Activated CD8-positive, alpha-beta T cell treated with anti-CD3 and anti-CD28 coated beads for 36 hours (primary cell): ENCODE measurements around the gene ELP2. TPM values are rescaled to one million over a fixed set of nuclear protein-coding genes. Genes with fewer than 3 reads are reported as not detected.

Experiments used
- ATAC-seq: fragments of 200-7000 bp; cut with Tn5 transposase; one replicate; pipeline ENCODE4 v1.10.0; 2021; ENCODE audit warnings: mild to moderate bottlenecking, moderate library complexity
- CTCF ChIA-PET: fragments of 350-600 bp; sonication (Branson Sonifier 250); formaldehyde crosslinking; loops from one replicate; lab custom pipeline; 2021; ENCODE audit warnings: antibody characterized with exemption; lab: Charles Lee
- POLR2A ChIA-PET: fragments of 350-600 bp; sonication (Branson Sonifier 250); formaldehyde crosslinking; loops from one replicate; lab custom pipeline; 2021; ENCODE audit warnings: antibody characterized with exemption; lab: Charles Lee
- DNase-seq: peaks from one replicate; pipeline ENCODE4 v3.0.0-alpha.2; 2020
- H3K27ac Mint-ChIP-seq: one replicate; pipeline ENCODE4 v1.8.0; 2021; ENCODE audit warnings: mild to moderate bottlenecking, mixed read lengths
- H3K27me3 Mint-ChIP-seq: one replicate; pipeline ENCODE4 v1.8.0; 2021; ENCODE audit warnings: mixed read lengths
- H3K36me3 Mint-ChIP-seq: one replicate; pipeline ENCODE4 v1.8.0; 2021; ENCODE audit warnings: low read depth, mixed read lengths
- H3K4me1 Mint-ChIP-seq: one replicate; pipeline ENCODE4 v1.8.0; 2021; ENCODE audit warnings: low read depth, mixed read lengths
- H3K4me3 Mint-ChIP-seq: one replicate; pipeline ENCODE4 v1.8.0; 2021; ENCODE audit warnings: mild to moderate bottlenecking, moderate library complexity, mixed read lengths
- H3K9me3 Mint-ChIP-seq: one replicate; pipeline ENCODE4 v1.8.0; 2021; ENCODE audit warnings: mixed read lengths
- intact Hi-C: fragments of 100-400 bp; cut with micrococcal nuclease; formaldehyde crosslinking; loops from one replicate; pipeline ENCODE4 v1.10.0; 2022
- total RNA-seq, 2 experiments: library from RNA; stranded (reverse); gene quantifications; one replicate each; pipeline ENCODE4 v1.2.3, GENCODE V29; 2021
- TF ChIP-seq, protein P1 (sequence below): fragments of 200-600 bp; IDR thresholded peaks from one replicate; pipeline ENCODE4 v1.8.0; 2022; ENCODE audit warnings: antibody characterized with exemption, mild to moderate bottlenecking

ELP2 gene
- total RNA-seq, 2 experiments from 2014 or later, result 98.8 to 105 TPM

DNA sequence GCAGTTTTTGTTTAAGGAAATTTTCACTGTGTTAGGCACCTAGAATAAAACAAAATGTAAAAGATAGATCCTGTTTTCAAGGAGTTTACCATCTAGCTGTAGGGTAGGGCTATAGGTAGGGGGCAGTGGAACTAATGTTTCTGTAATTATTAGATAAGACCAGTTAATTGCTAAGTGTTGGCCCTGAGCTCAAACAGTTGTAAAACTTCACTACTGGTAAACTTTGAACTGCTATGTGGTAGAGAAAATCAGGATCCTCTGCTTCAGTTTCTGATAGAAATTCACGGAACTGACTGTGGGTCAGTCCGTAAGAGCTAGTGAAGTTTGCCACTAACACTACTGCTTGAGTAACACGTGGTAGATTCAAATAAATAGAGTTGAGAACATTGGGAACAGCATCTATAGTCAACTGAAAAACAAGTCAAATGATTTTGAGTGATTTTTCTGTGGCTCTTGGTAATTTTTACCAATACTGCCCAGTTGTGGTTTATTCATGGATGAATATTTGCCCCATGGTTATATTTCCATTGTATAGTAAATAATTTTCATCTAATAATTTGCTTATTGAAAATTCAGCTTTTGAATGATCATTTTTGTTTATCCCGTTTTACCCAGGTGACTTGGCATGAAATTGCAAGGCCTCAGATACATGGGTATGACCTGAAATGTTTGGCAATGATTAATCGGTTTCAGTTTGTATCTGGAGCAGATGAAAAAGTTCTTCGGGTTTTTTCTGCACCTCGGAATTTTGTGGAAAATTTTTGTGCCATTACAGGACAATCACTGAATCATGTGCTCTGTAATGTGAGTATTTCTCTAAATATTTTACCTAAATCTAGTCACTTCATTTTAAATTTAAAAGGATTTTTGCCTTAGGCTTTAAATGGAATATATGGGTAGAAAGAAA, 26.4 kb downstream of the ELP2 start:
- H3K27ac Mint-ChIP-seq, result no peak overlapping the region
- no peaks in the 10 kb centered on the region for H3K9me3 Mint-ChIP-seq
- H3K4me1 Mint-ChIP-seq, result peaks cover 11% of the 10 kb centered on the region
- peaks cover 49% of the 10 kb centered on the region for H3K36me3 Mint-ChIP-seq
- no peak for DNase-seq
- no peaks in the 10 kb centered on the region for H3K27me3 Mint-ChIP-seq
- no peak for ATAC-seq
- ChIA-PET POLR2A (interaction anchor here (0.8 to 1.5 kb wide), 3 partner anchors 9 to 27 kb away, joined by 3 to 6 read pairs (median 4); partner anchors contain the start of genes ELP2 and SLC39A6), CTCF (no interaction called here)
- no peak overlapping the region for H3K4me3 Mint-ChIP-seq
- TF ChIP-seq, protein P1, sequence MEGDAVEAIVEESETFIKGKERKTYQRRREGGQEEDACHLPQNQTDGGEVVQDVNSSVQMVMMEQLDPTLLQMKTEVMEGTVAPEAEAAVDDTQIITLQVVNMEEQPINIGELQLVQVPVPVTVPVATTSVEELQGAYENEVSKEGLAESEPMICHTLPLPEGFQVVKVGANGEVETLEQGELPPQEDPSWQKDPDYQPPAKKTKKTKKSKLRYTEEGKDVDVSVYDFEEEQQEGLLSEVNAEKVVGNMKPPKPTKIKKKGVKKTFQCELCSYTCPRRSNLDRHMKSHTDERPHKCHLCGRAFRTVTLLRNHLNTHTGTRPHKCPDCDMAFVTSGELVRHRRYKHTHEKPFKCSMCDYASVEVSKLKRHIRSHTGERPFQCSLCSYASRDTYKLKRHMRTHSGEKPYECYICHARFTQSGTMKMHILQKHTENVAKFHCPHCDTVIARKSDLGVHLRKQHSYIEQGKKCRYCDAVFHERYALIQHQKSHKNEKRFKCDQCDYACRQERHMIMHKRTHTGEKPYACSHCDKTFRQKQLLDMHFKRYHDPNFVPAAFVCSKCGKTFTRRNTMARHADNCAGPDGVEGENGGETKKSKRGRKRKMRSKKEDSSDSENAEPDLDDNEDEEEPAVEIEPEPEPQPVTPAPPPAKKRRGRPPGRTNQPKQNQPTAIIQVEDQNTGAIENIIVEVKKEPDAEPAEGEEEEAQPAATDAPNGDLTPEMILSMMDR, result no peak
- intact Hi-C loops, result no loop called here

DNA sequence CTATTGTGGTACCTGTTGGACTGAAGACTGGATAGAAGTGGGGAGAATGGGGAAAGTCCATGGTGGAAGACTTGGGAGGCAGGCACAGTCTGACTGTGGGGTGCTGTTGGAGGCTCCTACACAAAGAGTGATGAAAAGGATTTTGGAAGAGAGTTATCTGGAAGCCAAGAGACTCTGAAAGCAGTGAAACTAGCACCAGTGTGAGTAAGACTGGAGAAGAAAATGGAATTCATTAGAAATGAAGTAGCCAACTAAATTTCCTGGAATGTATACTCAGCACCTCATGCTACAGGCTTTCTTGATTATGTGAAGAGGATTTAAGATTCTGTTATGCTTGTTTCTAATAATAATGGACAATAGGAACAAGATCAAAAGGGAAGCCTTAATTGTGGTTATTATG, 27.7 kb downstream of the ELP2 start:
- ChIA-PET POLR2A (interaction anchor here (1.4 kb wide), 1 partner anchor 18 kb away, joined by 3 read pairs; no protein-coding TSS in a partner anchor), CTCF (no interaction called here)
- intact Hi-C loops, result no loop called here
- no peak for ATAC-seq
- TF ChIP-seq, protein P1, result no peak
- Mint-ChIP-seq H3K4me1 (peaks cover 11% of the 10 kb centered on the region), H3K27ac (no peak overlapping the region), H3K36me3 (peaks cover 51% of the 10 kb centered on the region), H3K4me3 (no peak overlapping the region), H3K9me3 (no peaks in the 10 kb centered on the region), H3K27me3 (no peaks in the 10 kb centered on the region)
- no peak for DNase-seq

DNA sequence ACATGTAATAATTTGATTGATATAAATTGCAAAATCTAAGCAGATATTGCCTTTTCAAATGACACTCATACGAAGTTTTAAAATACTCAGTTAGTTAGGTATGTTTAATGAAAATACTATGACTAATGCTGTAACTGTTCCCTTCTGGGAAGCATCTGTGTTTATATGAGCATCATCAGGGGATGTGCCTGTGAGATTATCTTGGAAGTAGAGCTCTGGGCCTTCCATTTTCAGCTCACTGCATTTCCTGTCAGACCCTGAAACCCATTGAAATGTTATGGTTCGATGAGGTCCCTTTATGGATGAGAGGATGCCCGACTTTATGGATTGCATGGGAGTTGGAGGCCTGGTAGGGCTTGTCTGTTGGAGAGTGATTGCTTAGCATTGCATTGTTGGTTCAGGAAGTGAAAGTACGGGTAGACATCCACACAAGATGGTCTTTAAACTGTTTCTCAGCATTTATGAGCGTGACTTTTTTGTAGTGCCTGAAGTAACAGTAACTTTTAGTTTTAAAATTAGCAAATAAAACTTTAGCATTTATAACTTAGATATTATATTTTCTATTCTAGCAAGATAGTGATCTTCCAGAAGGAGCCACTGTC, 28.7 kb downstream of the ELP2 start:
- TF ChIP-seq, protein P1, result no peak
- ChIA-PET CTCF (interaction anchor here (1.0 to 2.8 kb wide), 4 partner anchors 63 to 208 kb away, joined by 3 to 9 read pairs (median 5); no protein-coding TSS in a partner anchor), POLR2A (no interaction called here)
- no peak for DNase-seq
- H3K27me3 Mint-ChIP-seq, result no peaks in the 10 kb centered on the region
- intact Hi-C loops, result no loop called here
- no peak for ATAC-seq
- H3K27ac Mint-ChIP-seq, result peak overlapping the region; percentile 41
- H3K4me1 Mint-ChIP-seq, result peaks cover 14% of the 10 kb centered on the region
- peaks cover 45% of the 10 kb centered on the region for H3K36me3 Mint-ChIP-seq
- no peak overlapping the region for H3K4me3 Mint-ChIP-seq
- no peaks in the 10 kb centered on the region for H3K9me3 Mint-ChIP-seq

DNA sequence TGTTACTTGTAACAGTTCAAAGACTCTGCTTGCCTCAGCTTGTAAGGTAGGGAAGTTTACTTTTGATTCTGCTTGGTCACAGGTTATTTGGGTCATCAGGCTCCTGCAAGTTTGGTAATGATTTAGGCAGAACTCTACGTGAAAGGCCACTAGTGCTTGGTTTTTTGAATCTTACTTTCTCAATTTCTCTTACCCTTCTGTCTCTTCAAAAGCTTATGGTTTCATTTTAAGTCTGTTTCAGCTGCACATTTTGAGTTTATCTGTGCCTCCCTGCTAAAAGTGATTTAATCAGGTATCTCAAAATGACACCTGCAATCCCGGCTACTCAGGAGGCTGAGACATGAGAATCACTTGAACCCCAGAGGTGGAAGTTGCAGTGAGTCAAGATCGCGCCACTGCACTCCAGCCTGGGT, 31.3 kb downstream of the ELP2 start:
- H3K27ac Mint-ChIP-seq, result peak overlapping the region; percentile 1
- peaks cover 48% of the 10 kb centered on the region for H3K36me3 Mint-ChIP-seq
- POLR2A ChIA-PET, result no interaction called here
- intact Hi-C loops, result no loop called here
- TF ChIP-seq, protein P1, result no peak
- no peak overlapping the region for H3K4me3 Mint-ChIP-seq
- no peaks in the 10 kb centered on the region for H3K9me3 Mint-ChIP-seq
- CTCF ChIA-PET, result interaction anchor here (1.4 to 2.8 kb wide), 2 partner anchors 123 to 143 kb away, joined by 3 to 9 read pairs; no protein-coding TSS in a partner anchor
- ATAC-seq (no peak), DNase-seq (no peak)
- H3K27me3 Mint-ChIP-seq, result no peaks in the 10 kb centered on the region
- peaks cover 14% of the 10 kb centered on the region for H3K4me1 Mint-ChIP-seq
